DMS 273 treated with DMSO at 0.1 percent for 48 hours (cell line): Measurements from ENCODE around the gene PMPCA.
A peak's percentile ranks its signal among the peaks of the same experiment; 100 is the strongest.
"Not testable (repeated sequence)": the region's sequence is repeated elsewhere in the genome, so short reads cannot be mapped to it uniquely, and the experiment has no call there.

ENCODE experiments used
- DNase-seq: peaks from one replicate; lab custom pipeline; 2025; lab: John Stamatoyannopoulos, UW

Gene PMPCA

GRCh38 chr9:136394312-136395019 lies 16.0 kb upstream of the PMPCA start:
- no peak for DNase-seq

- DNase-seq, result no peak
Measured at GRCh38 chr9:136395020-136395340, 15.5 kb upstream of the PMPCA start.

- DNase-seq, result no peak
Measured at GRCh38 chr9:136395345-136396218, 14.9 kb upstream of the PMPCA start.

- DNase-seq, result no peak
Measured at GRCh38 chr9:136396219-136396515, 14.3 kb upstream of the PMPCA start.

GRCh38 chr9:136397643-136398042 lies 12.8 kb upstream of the PMPCA start:
- DNase-seq, result no peak

- no peak for DNase-seq
Measured at GRCh38 chr9:136398286-136398685, 12.2 kb upstream of the PMPCA start.

GRCh38 chr9:136399176-136400037 lies 11.1 kb upstream of the PMPCA start:
- DNase-seq, result no peak

- DNase-seq, result peak; percentile 12
Measured at GRCh38 chr9:136400038-136400834, 10.2 kb upstream of the PMPCA start, which contains the start of gene SNAPC4. Gene SNAPC4, minus strand, starts transcription at chr9:136400170. Its CDS starts 1,742 bp downstream, at chr9:136398428.

- no peak for DNase-seq
Measured at GRCh38 chr9:136401173-136401922, 9.1 kb upstream of the PMPCA start.

- no peak for DNase-seq
Measured at GRCh38 chr9:136402067-136402466, 8.4 kb upstream of the PMPCA start.

GRCh38 chr9:136403538-136403914 lies 6.9 kb upstream of the PMPCA start:
- DNase-seq, result no peak

GRCh38 chr9:136403915-136404800 lies 6.3 kb upstream of the PMPCA start:
- no peak for DNase-seq

GRCh38 chr9:136404801-136405136 lies 5.7 kb upstream of the PMPCA start:
- DNase-seq, result no peak

- DNase-seq, result no peak
Measured at GRCh38 chr9:136405481-136405880, 5.0 kb upstream of the PMPCA start.

- DNase-seq, result not testable (repeated sequence)
Measured at GRCh38 chr9:136405904-136406303, 4.6 kb upstream of the PMPCA start.

- DNase-seq, result not testable (repeated sequence)
Measured at GRCh38 chr9:136407061-136407460, 3.4 kb upstream of the PMPCA start.

GRCh38 chr9:136407911-136408310 lies 2.5 kb upstream of the PMPCA start:
- no peak for DNase-seq

- DNase-seq, result no peak
Measured at GRCh38 chr9:136409557-136410455, 652 bp upstream of the PMPCA start.

- no peak for DNase-seq
Measured at GRCh38 chr9:136411378-136411777, 920 bp downstream of the PMPCA start.
